Uterus (tissue), 2 donors: Measurements from ENCODE around the gene ADAM23.

Experiments
- CTCF ChIP-seq, 4 experiments: fragments of 200-600 bp in 2 of 4; fragments of 450-650 bp in 2 of 4; sonication (generic) in 2 of 4; IDR thresholded peaks; one replicate each; pipeline ENCODE4 v1.5.1; 2016 to 2019; ENCODE audit warnings: antibody characterized with exemption in 4 of 4, mild to moderate bottlenecking in 2 of 4, moderate library complexity in 1 of 4
- POLR2A ChIP-seq, 2 donors: fragments of 450-650 bp; IDR thresholded peaks; one replicate each; pipeline ENCODE4 v1.6.1; 2016; ENCODE audit warnings: antibody characterized with exemption in 2 of 2, mild to moderate bottlenecking in 1 of 2, moderate library complexity in 1 of 2

GRCh38 chr2:206471524-206472062 is 28.3 kb downstream of the ADAM23 start:
- no peak for TF ChIP-seq CTCF (IDR thresholded peaks at IDR 0.05)
- no peak for TF ChIP-seq POLR2A (IDR thresholded peaks at IDR 0.05)
